Astrocyte of the cerebellum (primary cell): ENCODE results near the gene DACH1.

Experiments
- DNase-seq: peaks from one replicate; pipeline ENCODE4 v3.0.0-alpha.2; 2011; ENCODE audit warnings: low read depth
- H3K4me3 ChIP-seq: 2 replicates; pipeline ENCODE4 v1.5.1; 2011; ENCODE audit warnings: mild to moderate bottlenecking, low read depth, low read length, moderate library complexity
- in situ Hi-C: cut with HindIII; loops from 2 replicates; pipeline ENCODE4 v1.10.0; 2017; ENCODE audit warnings: low sequenced_read_pairs
- TF ChIP-seq, protein P1 (sequence below): IDR thresholded peaks from 2 replicates; pipeline ENCODE4 v1.5.1; 2012; ENCODE audit warnings: low read length, low read depth, moderate library complexity, mild to moderate bottlenecking; ENCODE audit errors: missing control alignments

DACH1 gene

GRCh38 chr13:71820699-71821098, 46.3 kb downstream of the DACH1 start:
- H3K4me3 ChIP-seq: no peak overlapping the region
- in situ Hi-C loops: no loop called here
- TF ChIP-seq, protein P1, sequence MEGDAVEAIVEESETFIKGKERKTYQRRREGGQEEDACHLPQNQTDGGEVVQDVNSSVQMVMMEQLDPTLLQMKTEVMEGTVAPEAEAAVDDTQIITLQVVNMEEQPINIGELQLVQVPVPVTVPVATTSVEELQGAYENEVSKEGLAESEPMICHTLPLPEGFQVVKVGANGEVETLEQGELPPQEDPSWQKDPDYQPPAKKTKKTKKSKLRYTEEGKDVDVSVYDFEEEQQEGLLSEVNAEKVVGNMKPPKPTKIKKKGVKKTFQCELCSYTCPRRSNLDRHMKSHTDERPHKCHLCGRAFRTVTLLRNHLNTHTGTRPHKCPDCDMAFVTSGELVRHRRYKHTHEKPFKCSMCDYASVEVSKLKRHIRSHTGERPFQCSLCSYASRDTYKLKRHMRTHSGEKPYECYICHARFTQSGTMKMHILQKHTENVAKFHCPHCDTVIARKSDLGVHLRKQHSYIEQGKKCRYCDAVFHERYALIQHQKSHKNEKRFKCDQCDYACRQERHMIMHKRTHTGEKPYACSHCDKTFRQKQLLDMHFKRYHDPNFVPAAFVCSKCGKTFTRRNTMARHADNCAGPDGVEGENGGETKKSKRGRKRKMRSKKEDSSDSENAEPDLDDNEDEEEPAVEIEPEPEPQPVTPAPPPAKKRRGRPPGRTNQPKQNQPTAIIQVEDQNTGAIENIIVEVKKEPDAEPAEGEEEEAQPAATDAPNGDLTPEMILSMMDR: no peak
- no peak for DNase-seq

DNA sequence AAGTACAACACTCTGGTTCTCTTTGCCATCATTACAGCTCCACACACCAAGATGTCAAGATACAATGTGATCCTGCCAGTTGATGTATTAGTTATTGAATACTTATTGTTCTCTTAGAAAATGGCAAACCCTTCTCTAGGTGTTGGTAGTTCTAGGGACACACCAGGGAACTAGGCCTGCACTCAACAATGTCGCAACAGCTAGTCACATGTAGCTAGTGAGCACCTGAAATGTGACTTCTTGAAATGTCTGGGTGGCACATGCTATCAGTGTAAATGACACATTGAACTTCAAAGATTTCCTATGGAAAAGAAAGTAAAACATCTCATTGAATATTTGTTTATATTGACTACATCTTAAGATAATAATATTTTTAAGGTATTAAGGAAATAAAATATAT, 49.7 kb downstream of the DACH1 start:
- in situ Hi-C loops: no loop called here
- TF ChIP-seq, protein P1: no peak
- DNase-seq: no peak
- no peak overlapping the region for H3K4me3 ChIP-seq

DNA sequence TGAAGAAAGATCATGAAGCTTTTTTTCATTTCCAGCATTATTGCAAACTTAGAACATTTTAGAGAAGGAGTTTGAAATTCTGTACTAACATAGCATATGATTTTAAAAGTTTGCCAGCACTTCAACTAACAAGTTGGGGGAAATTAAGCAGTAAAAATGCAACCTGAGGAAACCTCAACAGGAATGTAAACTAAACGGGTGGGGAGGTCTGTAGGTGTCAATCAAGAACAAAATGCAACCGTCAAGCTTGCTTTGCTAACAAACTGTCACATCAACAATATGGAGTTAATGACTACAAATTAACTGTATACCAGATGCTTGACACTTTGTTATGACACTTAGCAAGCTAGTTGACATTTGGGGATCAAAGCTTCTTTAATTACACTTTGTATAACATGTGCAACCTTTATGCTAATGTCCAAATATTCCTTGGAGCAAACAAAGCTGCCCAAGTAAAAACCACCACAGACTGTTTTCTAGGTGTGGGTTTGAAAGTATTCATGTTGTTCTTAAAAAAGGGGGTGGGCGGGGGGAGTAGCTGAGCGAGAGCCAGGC, 52.1 kb downstream of the DACH1 start:
- in situ Hi-C loops: no loop called here

GRCh38 chr13:71813187-71813586, 53.8 kb downstream of the DACH1 start:
- TF ChIP-seq, protein P1: no peak
- in situ Hi-C loops: no loop called here
- no peak overlapping the region for H3K4me3 ChIP-seq
- DNase-seq: no peak

More for the DNA sequence above, 52.1 kb downstream of the DACH1 start:
- TF ChIP-seq, protein P1: no peak
- DNase-seq: no peak
- H3K4me3 ChIP-seq: no peak overlapping the region

GRCh38 chr13:71811344-71811743, 55.7 kb downstream of the DACH1 start:
- TF ChIP-seq, protein P1: no peak
- in situ Hi-C loops: no loop called here
- DNase-seq: no peak
- no peak overlapping the region for H3K4me3 ChIP-seq

GRCh38 chr13:71808708-71809107, 58.3 kb downstream of the DACH1 start:
- no peak for DNase-seq
- in situ Hi-C loops: no loop called here
- TF ChIP-seq, protein P1: no peak

More at GRCh38 chr13:71808708-71809107, 58.3 kb downstream of the DACH1 start:
- H3K4me3 ChIP-seq: no peak overlapping the region
